ENCODE data around the gene ARHGAP29. TPM values are rescaled to one million over a fixed set of nuclear protein-coding genes. Genes with fewer than 3 reads are reported as not detected.

Gene ARHGAP29
- total RNA-seq, 4 donors from 2014 or later: 4.9 to 29.7 (median 8.7) TPM

DNA sequence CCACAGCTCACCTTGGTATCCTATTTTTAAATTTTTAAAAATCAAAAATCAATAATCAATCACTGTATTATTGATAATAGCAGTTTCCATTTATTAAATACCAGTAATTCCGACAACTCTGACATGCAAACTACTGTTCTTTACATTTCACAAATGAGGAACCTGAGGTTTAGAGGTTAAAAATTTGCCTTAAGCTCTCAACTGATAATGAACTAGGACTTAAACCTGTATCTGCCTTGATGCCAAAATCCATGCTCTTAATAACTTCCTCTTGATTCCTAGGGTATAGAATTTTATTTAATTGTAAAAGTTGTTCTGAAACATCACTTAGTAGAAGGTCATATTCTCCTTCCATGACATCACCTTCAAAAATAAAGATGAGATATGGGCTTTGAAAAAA, 5.6 kb downstream of the ARHGAP29 start:
- Histone ChIP-seq H3K36me3 (no peaks in the 10 kb centered on the region), H3K27ac (no peak overlapping the region), H3K27me3 (peaks cover 0 to 10% of the 10 kb centered on the region in 2 donors), H3K4me3 (no peak overlapping the region), H3K9me3 (no peaks in the 10 kb centered on the region), H3K4me1 (no peaks in the 10 kb centered on the region)
- no peak for DNase-seq
- TF ChIP-seq, protein P1, sequence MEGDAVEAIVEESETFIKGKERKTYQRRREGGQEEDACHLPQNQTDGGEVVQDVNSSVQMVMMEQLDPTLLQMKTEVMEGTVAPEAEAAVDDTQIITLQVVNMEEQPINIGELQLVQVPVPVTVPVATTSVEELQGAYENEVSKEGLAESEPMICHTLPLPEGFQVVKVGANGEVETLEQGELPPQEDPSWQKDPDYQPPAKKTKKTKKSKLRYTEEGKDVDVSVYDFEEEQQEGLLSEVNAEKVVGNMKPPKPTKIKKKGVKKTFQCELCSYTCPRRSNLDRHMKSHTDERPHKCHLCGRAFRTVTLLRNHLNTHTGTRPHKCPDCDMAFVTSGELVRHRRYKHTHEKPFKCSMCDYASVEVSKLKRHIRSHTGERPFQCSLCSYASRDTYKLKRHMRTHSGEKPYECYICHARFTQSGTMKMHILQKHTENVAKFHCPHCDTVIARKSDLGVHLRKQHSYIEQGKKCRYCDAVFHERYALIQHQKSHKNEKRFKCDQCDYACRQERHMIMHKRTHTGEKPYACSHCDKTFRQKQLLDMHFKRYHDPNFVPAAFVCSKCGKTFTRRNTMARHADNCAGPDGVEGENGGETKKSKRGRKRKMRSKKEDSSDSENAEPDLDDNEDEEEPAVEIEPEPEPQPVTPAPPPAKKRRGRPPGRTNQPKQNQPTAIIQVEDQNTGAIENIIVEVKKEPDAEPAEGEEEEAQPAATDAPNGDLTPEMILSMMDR (IDR thresholded peaks at IDR 0.05): no peak
- TF ChIP-seq POLR2A (IDR thresholded peaks at IDR 0.05): no peak

DNA sequence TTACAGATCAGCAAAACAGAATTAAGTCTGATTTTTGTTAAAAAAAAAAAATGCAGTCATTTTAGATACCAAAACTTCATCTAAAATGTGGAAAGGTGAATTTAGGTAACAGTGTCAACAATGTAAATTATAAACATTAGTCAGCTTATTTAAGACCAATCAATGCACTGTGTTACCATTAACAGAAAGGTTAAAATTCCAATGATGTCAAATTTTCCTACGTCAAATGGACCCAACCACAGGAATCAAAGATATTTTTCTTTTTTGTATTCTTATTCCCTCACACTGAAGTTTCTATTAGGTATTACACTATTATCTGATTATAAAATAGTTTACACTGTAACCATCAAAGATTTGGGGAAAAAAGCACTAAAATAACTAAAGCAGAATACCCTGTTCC, 6.5 kb downstream of the ARHGAP29 start:
- Histone ChIP-seq H3K27me3 (peaks cover 0 to 4% of the 10 kb centered on the region in 2 donors), H3K9me3 (no peaks in the 10 kb centered on the region), H3K4me3 (no peak overlapping the region), H3K4me1 (no peaks in the 10 kb centered on the region), H3K27ac (no peak overlapping the region), H3K36me3 (no peaks in the 10 kb centered on the region)
- DNase-seq: no peak
- TF ChIP-seq POLR2A (IDR thresholded peaks at IDR 0.05): no peak
- TF ChIP-seq, protein P1 (IDR thresholded peaks at IDR 0.05): no peak

DNA sequence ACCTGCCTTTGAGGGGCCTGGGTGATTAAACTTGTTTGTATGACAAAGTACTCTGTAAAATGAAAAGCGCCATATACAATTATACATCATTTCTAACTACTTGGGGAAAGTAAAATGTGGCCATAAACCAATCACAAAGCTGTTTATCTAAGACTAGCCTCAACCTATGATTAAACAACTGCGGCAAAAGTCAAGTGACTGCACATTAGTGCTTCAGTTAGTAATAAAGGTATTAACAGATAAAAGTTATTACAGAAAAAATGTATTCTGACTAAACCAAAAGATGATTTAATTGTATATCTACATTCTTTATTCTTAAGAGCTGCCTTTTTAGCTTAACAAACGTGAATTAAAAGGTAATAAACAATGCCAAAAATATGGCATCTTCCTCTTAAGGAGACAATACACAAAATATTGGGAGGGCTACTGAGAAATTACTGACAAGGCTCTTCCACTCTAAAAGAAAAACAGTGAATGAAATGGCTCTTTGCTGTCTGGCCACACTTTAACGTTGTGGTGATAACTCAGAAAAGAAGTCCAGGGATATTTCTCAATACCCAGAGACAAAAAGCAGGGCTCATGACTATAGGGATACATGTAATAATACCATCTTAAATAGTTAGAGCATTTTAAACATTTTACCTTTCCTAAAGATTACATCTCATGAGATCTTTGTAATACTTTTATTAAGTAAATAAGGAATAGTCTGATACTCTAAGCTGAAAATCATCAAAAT, 8.6 kb downstream of the ARHGAP29 start:
- no peak overlapping the region for H3K27ac ChIP-seq

DNA sequence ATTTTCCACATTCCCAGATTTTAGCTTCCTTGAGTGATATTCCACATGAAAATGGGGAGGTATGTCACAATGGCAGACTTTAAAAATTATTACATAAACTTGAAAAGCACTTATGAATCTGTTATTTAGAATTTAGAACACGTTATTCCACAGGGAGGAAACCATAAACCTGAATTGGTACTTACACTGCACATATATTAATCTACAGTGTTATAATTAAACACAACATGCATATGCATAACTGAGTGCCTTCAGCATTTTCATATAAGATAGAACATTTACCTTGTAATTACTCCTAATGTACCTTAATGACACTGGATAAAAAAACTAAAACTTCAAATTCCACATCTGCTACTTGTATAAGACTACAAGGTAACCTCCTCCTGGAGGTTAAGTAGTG, 9.8 kb downstream of the ARHGAP29 start:
- no peak for DNase-seq
- no peaks in the 10 kb centered on the region for H3K36me3 ChIP-seq
- H3K27me3 ChIP-seq: no peaks in the 10 kb centered on the region
- H3K9me3 ChIP-seq: no peaks in the 10 kb centered on the region
- TF ChIP-seq, protein P1 (IDR thresholded peaks at IDR 0.05): no peak
- TF ChIP-seq POLR2A (IDR thresholded peaks at IDR 0.05): no peak
- H3K4me1 ChIP-seq: no peaks in the 10 kb centered on the region
- H3K4me3 ChIP-seq: no peak overlapping the region
- no peak overlapping the region for H3K27ac ChIP-seq

More for the DNA sequence above, 8.6 kb downstream of the ARHGAP29 start:
- Histone ChIP-seq H3K27me3 (no peaks in the 10 kb centered on the region), H3K36me3 (no peaks in the 10 kb centered on the region), H3K9me3 (no peaks in the 10 kb centered on the region), H3K4me1 (no peaks in the 10 kb centered on the region), H3K4me3 (no peak overlapping the region)
- no peak for DNase-seq
- TF ChIP-seq, protein P1 (IDR thresholded peaks at IDR 0.05): no peak

DNA sequence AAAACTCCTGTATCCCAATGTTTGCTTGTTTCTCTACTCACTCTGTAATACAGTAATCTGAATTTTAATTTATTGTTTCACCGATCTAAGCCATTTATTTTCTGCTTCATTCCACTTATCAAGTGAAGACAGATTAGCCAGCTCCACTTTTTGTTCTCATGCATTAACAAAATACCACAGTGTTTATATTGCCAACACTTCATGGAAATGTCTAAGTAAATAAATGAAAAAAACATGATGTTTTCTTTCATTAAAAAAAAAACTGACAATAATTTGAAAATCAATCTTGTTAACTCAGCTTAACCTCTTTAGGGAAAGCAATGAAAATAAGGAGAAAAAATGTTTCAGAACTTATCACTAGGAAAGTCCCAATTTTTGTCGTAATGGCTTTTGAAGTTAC, 11.5 kb downstream of the ARHGAP29 start:
- Histone ChIP-seq H3K27me3 (no peaks in the 10 kb centered on the region), H3K27ac (no peak overlapping the region), H3K36me3 (no peaks in the 10 kb centered on the region), H3K9me3 (no peaks in the 10 kb centered on the region), H3K4me1 (no peaks in the 10 kb centered on the region), H3K4me3 (no peak overlapping the region)
- TF ChIP-seq POLR2A (IDR thresholded peaks at IDR 0.05): no peak
- TF ChIP-seq, protein P1 (IDR thresholded peaks at IDR 0.05): no peak
- DNase-seq: no peak

Measured in Peyer's patch (tissue), 4 donors.